HK-2 (cell line): ENCODE measurements around the gene SUZ12.
A peak's percentile ranks its signal among the peaks of the same experiment; 100 is the strongest.
"Not testable (repeated sequence)": the region's sequence is repeated elsewhere in the genome, so short reads cannot be mapped to it uniquely, and the experiment has no call there.

ENCODE experiments used
- DNase-seq: peaks from one replicate; pipeline ENCODE4 v3.0.0-alpha.2; 2018; ENCODE audit not compliant: unreplicated experiment

The SUZ12 gene

GRCh38 chr17:31951953-31952352, 15.1 kb downstream of the SUZ12 start:
- not testable (repeated sequence) for DNase-seq

- DNase-seq = not testable (repeated sequence)
Measured at GRCh38 chr17:31964131-31964530, 27.3 kb downstream of the SUZ12 start.

- DNase-seq = no peak
Measured at GRCh38 chr17:31967648-31968047, 30.8 kb downstream of the SUZ12 start.

GRCh38 chr17:31970416-31970815, 33.6 kb downstream of the SUZ12 start:
- DNase-seq = not testable (repeated sequence)

- DNase-seq = not testable (repeated sequence)
Measured at GRCh38 chr17:31974269-31975071, 37.7 kb downstream of the SUZ12 start.

GRCh38 chr17:31975391-31975790, 38.6 kb downstream of the SUZ12 start:
- DNase-seq = not testable (repeated sequence)

GRCh38 chr17:31991821-31992220, 55.0 kb downstream of the SUZ12 start:
- DNase-seq = not testable (repeated sequence)

GRCh38 chr17:31997005-31997404, 60.2 kb downstream of the SUZ12 start:
- no peak for DNase-seq

GRCh38 chr17:32006957-32007462, 70.2 kb downstream of the SUZ12 start, which contains the start of gene LRRC37B:
LRRC37B (plus strand) TSS chr17:32007383; CDS start chr17:32021393, 14,010 bp downstream.
- DNase-seq = peak; percentile 89

GRCh38 chr17:32007463-32008298, 70.9 kb downstream of the SUZ12 start:
- peak; percentile 46 for DNase-seq

- no peak for DNase-seq
Measured at GRCh38 chr17:32009262-32009542, 72.4 kb downstream of the SUZ12 start.

GRCh38 chr17:32010114-32010513, 73.3 kb downstream of the SUZ12 start:
- DNase-seq = no peak

- DNase-seq = no peak
Measured at GRCh38 chr17:32015245-32016013, 78.6 kb downstream of the SUZ12 start.

GRCh38 chr17:32016231-32016630, 79.4 kb downstream of the SUZ12 start:
- DNase-seq = no peak

GRCh38 chr17:32019228-32019627, 82.4 kb downstream of the SUZ12 start:
- no peak for DNase-seq

GRCh38 chr17:32020943-32021614, 84.3 kb downstream of the SUZ12 start:
- no peak for DNase-seq

- DNase-seq = no peak
Measured at GRCh38 chr17:32021615-32021955, 84.8 kb downstream of the SUZ12 start.

- not testable (repeated sequence) for DNase-seq
Measured at GRCh38 chr17:32022554-32022953, 85.7 kb downstream of the SUZ12 start.

GRCh38 chr17:32027271-32027670, 90.5 kb downstream of the SUZ12 start:
- not testable (repeated sequence) for DNase-seq

GRCh38 chr17:32033223-32033622, 96.4 kb downstream of the SUZ12 start:
- no peak for DNase-seq

GRCh38 chr17:32033812-32034211, 97.0 kb downstream of the SUZ12 start:
- DNase-seq = not testable (repeated sequence)
